ENCODE results near the gene GRK5. TPM values are rescaled to one million over a fixed set of nuclear protein-coding genes. Genes with fewer than 3 reads are reported as not detected.
A peak's percentile ranks its signal among the peaks of the same experiment; 100 is the strongest.

The GRK5 gene
- total and polyA plus RNA-seq, 9 of the 15 experiments (the other 6 are each of a cell fraction or from before 2014, with no cell fraction given): 0.46 to 0.83 (median 0.67) TPM; not detected in 2

GRCh38 chr10:119178372-119179119, 28.8 kb upstream of the GRK5 start, which contains the start of gene PRDX3 (continued):
- peak in 2 of 3 experiments; percentile 90 to 96; a peak in 3 of 6 replicates for TF ChIP-seq ZBTB11 (CRISPR knock-in tag; IDR thresholded peaks at IDR 0.05)
- no peak for TF ChIP-seq BCL6 (CRISPR knock-in tag; IDR thresholded peaks at IDR 0.05)
- no peak for TF ChIP-seq NCOA4 (IDR thresholded peaks at IDR 0.05; ENCODE audit: partially characterized antibody)
- TF ChIP-seq ZBTB7A (IDR thresholded peaks at IDR 0.05; ENCODE audit: borderline replicate concordance, control insufficient read depth, low read depth, low read length): peak; percentile 70; the same call in 1 of the 2 replicates
- no peak for TF ChIP-seq SMAD2 (IDR thresholded peaks at IDR 0.05; ENCODE audit: low read depth, low read length)
- no peak for TF ChIP-seq FOXO4 (CRISPR knock-in tag; IDR thresholded peaks at IDR 0.05)
- 0 out of 2 replicates have a peak, but pooled peaks have one; percentile 35 for TF ChIP-seq ZNF511 (CRISPR knock-in tag; IDR thresholded peaks at IDR 0.05)
- 0 out of 2 replicates have a peak, but pooled peaks have one; percentile 23 for TF ChIP-seq KAT7 (CRISPR knock-in tag; IDR thresholded peaks at IDR 0.05; ENCODE audit: borderline replicate concordance)
- peak; percentile 70 to 81 for TF ChIP-seq MNT (conservative IDR thresholded peaks at IDR 0.05)
- no peak for TF ChIP-seq BACH1 (tag; IDR thresholded peaks at IDR 0.05)
- peak; percentile 84; the same call in 1 of the 2 replicates for TF ChIP-seq THAP7 (CRISPR knock-in tag; IDR thresholded peaks at IDR 0.05)
- no peak for TF ChIP-seq CGGBP1 (CRISPR knock-in tag; IDR thresholded peaks at IDR 0.05)
- no peak for TF ChIP-seq ZNF175 (CRISPR knock-in tag; IDR thresholded peaks at IDR 0.05; ENCODE audit: low read depth)
- TF ChIP-seq SMARCB1 (IDR thresholded peaks at IDR 0.05; ENCODE audit: insufficient read length, low read depth): no peak
- TF ChIP-seq KDM4B (IDR thresholded peaks at IDR 0.05; ENCODE audit: borderline replicate concordance in 2 of 2, low read depth in 1 of 2): no peak
- no peak for TF ChIP-seq JUNB (CRISPR knock-in tag; conservative IDR thresholded peaks at IDR 0.05)

Data from K562 (cell line).